KOPT-K1 (cell line): ENCODE measurements around the gene DPP6.
"Not testable (repeated sequence)": the region's sequence is repeated elsewhere in the genome, so short reads cannot be mapped to it uniquely, and the experiment has no call there.

Experiments used
- H3K27ac ChIP-seq: fragments of 200-600 bp; sonication (generic); 2 replicates; pipeline ENCODE4 v1.5.1; 2016; ENCODE audit warnings: antibody characterized with exemption, mild to moderate bottlenecking, low read depth, low read length; ENCODE audit not compliant: poor library complexity, severe bottlenecking
- H3K36me3 ChIP-seq: fragments of 200-600 bp; sonication (generic); 2 replicates; pipeline ENCODE4 v1.5.1; 2017; ENCODE audit warnings: antibody characterized with exemption, mild to moderate bottlenecking, low read length, moderate library complexity; ENCODE audit not compliant: insufficient read depth
- H3K9me3 ChIP-seq: fragments of 200-600 bp; sonication (generic); 2 replicates; pipeline ENCODE4 v1.5.1; 2017; ENCODE audit warnings: antibody characterized with exemption, low read length, mild to moderate bottlenecking; ENCODE audit not compliant: insufficient read depth, poor library complexity, severe bottlenecking

The DPP6 gene

GRCh38 chr7:154915600-154915999, 863.4 kb downstream of the DPP6 start:
- H3K36me3 ChIP-seq, result no peaks in the 10 kb centered on the region
- no peak overlapping the region for H3K27ac ChIP-seq
- peaks cover 9% of the 10 kb centered on the region for H3K9me3 ChIP-seq

- Histone ChIP-seq H3K27ac (no peak overlapping the region), H3K36me3 (no peaks in the 10 kb centered on the region), H3K9me3 (peaks cover under 1% of the 10 kb centered on the region)
Measured at GRCh38 chr7:154916381-154916780, 864.2 kb downstream of the DPP6 start.

- no peak overlapping the region for H3K27ac ChIP-seq
- H3K9me3 ChIP-seq, result peaks cover 3% of the 10 kb centered on the region
- no peaks in the 10 kb centered on the region for H3K36me3 ChIP-seq
Measured at GRCh38 chr7:154916856-154917807, 864.9 kb downstream of the DPP6 start.

GRCh38 chr7:154917808-154918160, 865.6 kb downstream of the DPP6 start:
- no peak overlapping the region for H3K27ac ChIP-seq
- H3K36me3 ChIP-seq, result no peaks in the 10 kb centered on the region
- peaks cover 9% of the 10 kb centered on the region for H3K9me3 ChIP-seq

GRCh38 chr7:154918266-154918665, 866.1 kb downstream of the DPP6 start:
- no peak overlapping the region for H3K27ac ChIP-seq
- H3K9me3 ChIP-seq, result peaks cover 11% of the 10 kb centered on the region
- H3K36me3 ChIP-seq, result no peaks in the 10 kb centered on the region

GRCh38 chr7:154918741-154919140, 866.5 kb downstream of the DPP6 start:
- Histone ChIP-seq H3K27ac (no peak overlapping the region), H3K36me3 (no peaks in the 10 kb centered on the region), H3K9me3 (peaks cover 11% of the 10 kb centered on the region)

GRCh38 chr7:154919344-154920225, 867.4 kb downstream of the DPP6 start:
- Histone ChIP-seq H3K27ac (no peak overlapping the region), H3K9me3 (peaks cover 11% of the 10 kb centered on the region), H3K36me3 (no peaks in the 10 kb centered on the region)

GRCh38 chr7:154922472-154922871, 870.3 kb downstream of the DPP6 start:
- not testable (repeated sequence) for H3K36me3 ChIP-seq, H3K27ac ChIP-seq
- peaks cover 11% of the 10 kb centered on the region for H3K9me3 ChIP-seq

GRCh38 chr7:154927624-154928125, 875.5 kb downstream of the DPP6 start:
- peak overlapping the region; percentile 75 for H3K27ac ChIP-seq
- H3K9me3 ChIP-seq, result peaks cover 6% of the 10 kb centered on the region
- H3K36me3 ChIP-seq, result no peaks in the 10 kb centered on the region; the same call in 1 of the 2 replicates

- peak overlapping the region; percentile 75 for H3K27ac ChIP-seq
- H3K9me3 ChIP-seq, result peaks cover 10% of the 10 kb centered on the region
- H3K36me3 ChIP-seq, result peaks cover 1% of the 10 kb centered on the region; the same call in 1 of the 2 replicates
Measured at GRCh38 chr7:154928136-154929005, 876.2 kb downstream of the DPP6 start.

- H3K27ac ChIP-seq, result peak overlapping the region; percentile 75
Measured at GRCh38 chr7:154929006-154929726, 877.0 kb downstream of the DPP6 start.

GRCh38 chr7:154931906-154932305, 879.7 kb downstream of the DPP6 start:
- no peak overlapping the region for H3K27ac ChIP-seq
- H3K36me3 ChIP-seq, result peaks cover 7% of the 10 kb centered on the region; the same call in 1 of the 2 replicates
- H3K9me3 ChIP-seq, result peaks cover 45% of the 10 kb centered on the region

More at GRCh38 chr7:154929006-154929726, 877.0 kb downstream of the DPP6 start:
- Histone ChIP-seq H3K36me3 (peaks cover 7% of the 10 kb centered on the region; the same call in 1 of the 2 replicates), H3K9me3 (peaks cover 18% of the 10 kb centered on the region)

GRCh38 chr7:154934353-154934952, 882.3 kb downstream of the DPP6 start:
- not testable (repeated sequence) for H3K27ac ChIP-seq, H3K36me3 ChIP-seq
- peaks cover 63% of the 10 kb centered on the region for H3K9me3 ChIP-seq
